ENCODE data around the gene ADPRS.

Gene ADPRS

DNA sequence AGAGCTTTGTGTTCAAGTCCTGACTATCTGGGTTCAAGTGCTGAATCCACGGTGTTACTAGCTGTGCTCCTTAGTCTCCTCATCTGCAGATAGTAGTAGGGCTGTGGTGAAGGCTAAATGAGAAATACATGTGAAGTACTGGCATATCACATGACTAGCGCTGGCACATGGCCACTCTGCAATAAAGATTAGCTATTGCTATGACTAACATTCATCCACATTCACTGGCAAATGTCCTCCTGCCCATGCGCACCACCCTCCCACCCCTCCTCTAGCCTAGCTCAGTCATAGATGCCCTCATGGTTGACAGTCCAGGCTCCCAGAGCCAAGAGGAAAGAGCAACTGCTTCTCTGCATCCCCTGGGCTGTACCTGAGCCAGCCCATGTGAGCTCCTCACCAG is 44.8 kb downstream of the ADPRS start:
- DNase-seq (ENCODE audit: low read depth), result no peak

DNA sequence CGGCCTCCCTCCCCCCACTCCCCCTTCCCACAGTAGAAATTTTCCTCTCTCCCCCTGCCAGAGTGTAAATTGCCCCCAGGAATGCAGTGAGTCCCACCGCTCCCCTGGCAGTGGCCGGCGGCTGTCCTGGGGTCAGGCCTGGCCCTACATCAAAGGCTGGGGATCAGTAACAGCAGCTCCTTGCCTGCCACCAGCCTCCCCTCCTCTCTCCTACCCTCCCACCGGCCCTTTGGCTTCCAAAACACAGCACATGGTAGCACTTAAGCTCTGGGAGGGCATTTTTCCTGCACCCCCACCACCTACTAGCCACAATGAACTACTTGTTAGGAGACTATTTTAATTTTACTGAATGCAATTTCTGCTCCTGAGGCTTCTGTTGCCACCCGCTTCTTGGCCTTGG is 45.3 kb downstream of the ADPRS start:
- no peak for DNase-seq (ENCODE audit: low read depth)

DNA sequence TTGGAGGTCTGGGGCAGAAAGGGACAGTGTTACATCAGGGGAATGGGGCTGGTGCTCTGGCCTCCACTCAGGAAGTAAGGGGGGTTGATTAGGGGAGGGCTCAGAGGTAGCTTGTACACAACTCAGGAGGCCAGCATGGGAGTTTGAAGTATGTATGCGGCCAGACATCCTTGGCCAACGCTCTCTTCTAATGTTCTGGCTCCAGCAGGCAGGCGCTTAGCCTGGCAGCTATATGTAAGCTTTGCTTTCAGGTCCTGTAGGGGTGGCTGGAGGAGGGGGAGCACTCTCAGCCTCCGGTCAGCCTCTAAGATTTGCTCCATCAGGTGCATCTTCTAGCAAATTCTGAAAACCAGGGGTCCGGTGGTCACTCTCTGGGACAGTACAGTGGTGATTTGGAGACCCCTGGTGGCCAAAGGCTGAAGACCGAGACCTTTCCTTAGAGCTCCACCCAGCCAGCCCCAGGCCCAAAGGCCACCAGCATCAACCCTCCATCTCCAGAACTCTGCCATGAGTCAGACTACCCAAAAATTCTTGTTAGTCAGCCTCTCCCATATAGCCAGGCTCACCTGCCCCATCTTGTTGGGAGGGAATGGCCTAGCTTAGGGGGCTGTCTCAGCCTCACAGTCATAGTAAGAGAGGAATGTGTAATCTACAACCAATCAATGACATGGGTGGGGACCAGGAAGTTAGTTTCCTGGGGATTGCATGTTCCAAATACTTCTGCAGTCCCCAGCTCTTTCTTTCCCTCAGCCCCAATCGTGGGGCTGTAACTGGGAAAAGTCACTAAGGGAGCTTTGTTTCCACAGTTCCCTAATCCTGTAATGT is 46.0 kb downstream of the ADPRS start:
- no peak for DNase-seq (ENCODE audit: low read depth)

DNA sequence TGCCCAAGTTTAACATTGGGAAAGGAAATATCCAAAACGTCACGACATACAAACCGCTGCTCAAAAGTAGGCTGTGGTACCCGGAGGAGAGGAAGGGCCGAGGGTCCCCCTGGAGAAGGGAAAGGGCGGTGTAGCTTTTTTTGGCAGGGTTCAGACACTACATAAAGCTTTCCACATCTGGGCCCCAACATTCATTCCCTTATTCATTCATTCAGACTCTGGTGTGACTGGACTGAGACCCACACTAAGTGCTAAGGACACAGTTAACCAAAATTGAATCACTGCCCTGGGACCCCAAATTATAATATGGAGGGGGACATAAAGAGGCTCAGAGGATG is 46.6 kb downstream of the ADPRS start:
- no peak for DNase-seq (ENCODE audit: low read depth)

DNA sequence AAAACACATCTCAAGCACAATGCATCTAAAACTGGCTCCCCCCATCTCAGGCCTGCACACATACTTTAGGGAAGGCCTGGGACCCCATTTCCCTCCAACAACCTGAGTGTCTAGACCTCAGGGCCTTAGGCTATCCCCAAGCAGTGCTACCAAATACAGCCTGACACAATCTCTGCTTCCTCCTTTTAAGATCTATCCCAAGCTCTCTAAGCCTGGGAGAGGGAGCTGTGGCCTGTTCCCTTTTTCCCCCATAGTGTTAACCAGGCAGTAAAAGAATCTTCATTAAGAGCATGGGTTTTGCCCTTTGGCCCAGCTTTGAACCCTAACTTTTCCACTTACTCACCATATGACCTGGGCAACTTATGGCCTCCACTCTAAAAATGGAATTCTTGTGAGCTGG is 47.1 kb downstream of the ADPRS start:
- no peak for DNase-seq (ENCODE audit: low read depth)

DNA sequence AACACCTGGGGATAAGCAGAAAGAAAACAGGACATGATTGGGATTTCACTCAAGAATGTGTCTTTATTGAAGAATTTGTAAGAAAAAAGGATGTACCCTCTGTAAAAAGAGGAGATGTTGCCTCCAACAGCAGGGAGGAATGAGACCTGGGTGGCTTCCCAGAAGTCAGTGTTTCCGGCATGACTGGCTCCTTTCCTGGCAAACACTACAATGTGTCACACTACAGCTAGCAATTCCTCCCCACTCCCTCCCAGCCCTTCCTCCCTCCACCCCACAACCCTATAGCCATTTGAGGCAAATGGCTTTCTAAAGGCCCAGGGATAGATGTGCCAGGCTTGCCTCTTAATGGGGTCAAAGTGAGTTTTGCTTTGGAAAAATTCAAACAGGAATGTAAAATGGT is 47.8 kb downstream of the ADPRS start:
- no peak for DNase-seq (ENCODE audit: low read depth)

DNA sequence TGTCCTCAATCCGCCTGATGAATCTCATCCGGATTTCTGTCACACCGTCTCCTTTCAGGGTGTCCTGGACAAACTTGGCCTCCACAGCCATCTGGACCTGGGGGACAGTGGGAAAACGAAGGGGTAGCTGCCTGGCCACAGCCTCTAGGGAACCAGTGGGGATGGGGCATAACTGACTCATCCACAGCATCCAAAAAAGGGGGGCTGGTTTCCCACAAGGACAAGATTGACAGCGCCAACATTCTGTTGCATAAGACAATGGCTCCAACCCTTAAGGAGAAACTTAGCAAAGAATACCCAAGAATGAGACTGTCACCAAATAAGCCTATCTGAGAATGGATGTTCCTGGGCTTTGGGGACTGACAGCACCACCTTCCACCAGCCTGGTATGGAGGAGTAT is 48.5 kb downstream of the ADPRS start:
- DNase-seq (ENCODE audit: low read depth), result no peak

DNA sequence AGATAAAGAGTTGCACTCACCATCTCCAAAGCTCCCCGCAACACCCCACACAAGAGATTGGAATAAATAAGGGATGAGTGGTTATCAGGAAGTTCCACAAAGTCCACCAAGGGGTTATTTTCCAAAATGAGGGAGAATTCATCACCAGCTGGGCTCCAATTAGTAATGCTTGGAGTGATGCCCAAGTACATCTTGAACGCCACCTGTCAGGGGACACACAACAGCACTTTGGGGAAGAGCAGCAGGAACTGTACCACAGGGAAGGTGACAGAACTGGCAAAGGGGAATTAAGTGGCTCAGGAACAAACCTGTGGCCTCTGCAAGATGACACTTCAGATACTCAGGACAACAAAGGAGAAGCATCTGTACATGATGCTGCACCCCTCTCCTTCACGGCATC is 49.1 kb downstream of the ADPRS start:
- no peak for DNase-seq (ENCODE audit: low read depth)

DNA sequence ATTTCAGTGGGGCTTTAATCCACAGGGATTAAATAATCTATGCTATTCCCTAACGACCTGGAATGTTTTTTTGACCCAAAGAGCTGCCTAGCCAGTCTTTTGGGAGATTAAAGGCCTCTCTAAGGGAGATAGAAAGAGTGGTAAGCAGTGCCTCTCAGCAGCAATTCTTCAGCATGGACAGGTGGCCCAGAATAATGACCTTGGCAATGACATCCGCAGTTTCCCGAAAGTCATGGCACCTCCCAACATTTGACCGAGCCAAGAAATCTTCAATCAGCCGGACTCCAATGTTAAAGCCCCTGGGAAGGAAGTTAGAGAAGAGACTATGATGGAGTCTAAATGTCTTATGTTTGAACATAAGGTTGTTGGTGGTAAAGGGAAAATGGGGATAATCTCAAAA is 50.8 kb downstream of the ADPRS start:
- DNase-seq (ENCODE audit: low read depth), result no peak

DNA sequence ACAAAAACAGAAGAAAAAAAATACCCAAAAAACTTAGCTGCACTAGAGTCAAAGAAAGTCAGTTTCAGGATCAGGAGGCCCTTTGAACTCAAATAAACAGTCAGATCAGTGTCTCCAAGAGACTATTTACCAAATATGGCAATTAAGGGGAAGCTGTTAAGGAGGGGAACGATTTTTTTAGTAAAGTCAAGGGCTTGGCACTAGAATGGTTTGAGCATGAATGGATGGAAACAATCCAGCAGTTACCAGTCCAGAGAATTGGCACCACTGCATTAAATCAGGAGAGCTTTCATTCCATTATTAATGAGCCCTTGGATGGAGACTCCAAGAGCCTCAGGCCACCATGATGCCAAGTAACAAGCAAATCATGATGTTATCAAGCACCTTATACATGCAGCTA is 53.4 kb downstream of the ADPRS start:
- DNase-seq (ENCODE audit: low read depth), result no peak

DNA sequence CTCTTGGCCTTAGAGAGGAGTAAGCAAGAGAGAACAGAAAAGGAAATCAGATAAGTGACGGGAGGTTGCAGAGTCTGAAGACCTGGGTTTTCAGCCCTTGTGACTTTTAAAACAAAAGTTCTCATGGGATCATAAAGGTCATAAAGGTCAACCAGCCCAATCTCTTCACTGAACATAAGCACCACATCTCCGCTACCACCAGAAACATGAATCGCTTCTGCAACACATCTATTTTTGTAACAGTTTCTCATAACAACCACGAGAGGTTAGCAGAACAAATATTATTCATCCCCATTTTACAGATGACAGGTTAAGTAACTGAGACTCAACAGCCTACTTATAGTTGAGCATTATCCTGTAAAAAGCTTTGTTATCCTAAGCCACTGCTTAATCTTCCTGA is 54.7 kb downstream of the ADPRS start:
- no peak for DNase-seq (ENCODE audit: low read depth)
